Gastrocnemius medialis (tissue), 4 donors: ENCODE measurements around the gene EPHA2.

Experiments
- CTCF ChIP-seq, 5 experiments: fragments of 450-650 bp in 3 of 5; fragments of 200-600 bp in 2 of 5; sonication (generic) in 2 of 5; IDR thresholded peaks in 4 of 5; conservative IDR thresholded peaks in 1 of 5; 1 replicate in 4 of 5; 2 replicates in 1 of 5; pipeline ENCODE4 v1.5.1; 2016 to 2019; ENCODE audit warnings: antibody characterized with exemption in 5 of 5, mild to moderate bottlenecking in 3 of 5, moderate library complexity in 3 of 5
- POLR2A ChIP-seq, 2 donors: fragments of 450-650 bp; IDR thresholded peaks; one replicate each; pipeline ENCODE4 v1.6.1; 2017; ENCODE audit warnings: antibody characterized with exemption in 2 of 2, mild to moderate bottlenecking in 2 of 2, moderate library complexity in 2 of 2

GRCh38 chr1:16116002-16116401, 39.9 kb downstream of the EPHA2 start:
- TF ChIP-seq CTCF (IDR thresholded peaks at IDR 0.05 in 4 of 5, conservative IDR thresholded peaks at IDR 0.05 in 1 of 5) = no peak
- TF ChIP-seq POLR2A (IDR thresholded peaks at IDR 0.05) = no peak
